ENCODE measurements around the gene TBC1D14.

GRCh38 chr4:6917461-6918271, 8.0 kb downstream of the TBC1D14 start:
- TF ChIP-seq CTCF (IDR thresholded peaks at IDR 0.05) (peak; percentile 45 to 63 (median 55)), POLR2A (IDR thresholded peaks at IDR 0.05) (peak; percentile 34)

Data from right lobe of liver (tissue), 4 donors.